Esophagus (tissue), 2 donors: ENCODE results near the gene ZNF804A. TPM values are rescaled to one million over a fixed set of nuclear protein-coding genes. Genes with fewer than 3 reads are reported as not detected.

Experiments used
- H3K27ac ChIP-seq, 2 donors: one replicate each; pipeline ENCODE4 v1.5.1; 2013; ENCODE audit warnings: low read depth in 2 of 2, mild to moderate bottlenecking in 2 of 2, inconsistent platforms in 1 of 2, low read length in 1 of 2, moderate library complexity in 1 of 2
- H3K27me3 ChIP-seq, 2 donors: one replicate each; pipeline ENCODE4 v1.6.1; 2013; ENCODE audit warnings: low read length in 2 of 2, control low read depth in 1 of 2, mild to moderate bottlenecking in 1 of 2; ENCODE audit not compliant: insufficient read depth in 2 of 2, control insufficient read depth in 1 of 2
- H3K36me3 ChIP-seq, 2 donors: one replicate each; pipeline ENCODE4 v1.6.1; 2013; ENCODE audit warnings: low read length in 1 of 2; ENCODE audit not compliant: control insufficient read depth in 2 of 2, insufficient read depth in 2 of 2
- H3K4me1 ChIP-seq, 2 donors: one replicate each; pipeline ENCODE4 v1.6.1; 2013; ENCODE audit warnings: low read length in 1 of 2; ENCODE audit not compliant: control insufficient read depth in 2 of 2, insufficient read depth in 2 of 2
- H3K4me3 ChIP-seq, 2 donors: one replicate each; pipeline ENCODE4 v1.5.1; 2013; ENCODE audit warnings: low read length in 2 of 2, mild to moderate bottlenecking in 2 of 2, low read depth in 1 of 2, moderate library complexity in 1 of 2
- H3K9me3 ChIP-seq, 2 donors: one replicate each; pipeline ENCODE4 v1.6.1; 2013; ENCODE audit warnings: mild to moderate bottlenecking in 2 of 2, low read depth in 1 of 2, low read length in 1 of 2, moderate library complexity in 1 of 2; ENCODE audit not compliant: control insufficient read depth in 2 of 2, insufficient read depth in 1 of 2
- WGBS, 2 donors: extraction: QIAGEN DNeasy Blood & Tissue Kit; methylation state at CpG; one replicate each; pipeline ENCODE4 v1.1.7; 2013; 5-methylcytosine and 5-hydroxymethylcytosine counted together
- polyA plus RNA-seq, 2 donors: library from polyadenylated mRNA; stranded (reverse); fragments of 200-250 nt; gene quantifications; one replicate each; pipeline ENCODE4 v1.2.3, GENCODE V29; 2013
- donor health status: healthy with polysubstance abuse.
- donor health status: Bipolar disorder and iron deficiency.

Gene ZNF804A
- polyA plus RNA-seq, 2 donors = 0.01 TPM; not detected in 1

GRCh38 chr2:184769686-184770085 lies 171.4 kb downstream of the ZNF804A start:
- Histone ChIP-seq H3K9me3 (no peaks in the 10 kb centered on the region), H3K27me3 (no peaks in the 10 kb centered on the region), H3K27ac (no peak overlapping the region), H3K4me1 (no peaks in the 10 kb centered on the region), H3K4me3 (no peak overlapping the region), H3K36me3 (no peaks in the 10 kb centered on the region)
- 57 to 71% methylated on average over 1 of the region's 1 CpG for WGBS, 2 donors

GRCh38 chr2:184779777-184780176 lies 181.4 kb downstream of the ZNF804A start:
- H3K27me3 ChIP-seq = no peaks in the 10 kb centered on the region
- WGBS, 2 donors = 81 to 88% methylated on average over 2 of the region's 2 CpGs

GRCh38 chr2:184780384-184780783 lies 182.1 kb downstream of the ZNF804A start:
- Histone ChIP-seq H3K36me3 (no peaks in the 10 kb centered on the region), H3K9me3 (no peaks in the 10 kb centered on the region), H3K4me1 (no peaks in the 10 kb centered on the region), H3K27me3 (no peaks in the 10 kb centered on the region), H3K27ac (no peak overlapping the region), H3K4me3 (no peak overlapping the region)
- WGBS, 2 donors = 37 to 58% methylated on average over 1 of the region's 1 CpG

More at GRCh38 chr2:184779777-184780176, 181.4 kb downstream of the ZNF804A start:
- Histone ChIP-seq H3K36me3 (no peaks in the 10 kb centered on the region), H3K4me3 (no peak overlapping the region), H3K4me1 (no peaks in the 10 kb centered on the region), H3K9me3 (no peaks in the 10 kb centered on the region), H3K27ac (no peak overlapping the region)

GRCh38 chr2:184780944-184781343 lies 182.6 kb downstream of the ZNF804A start:
- 65 to 67% methylated on average over 2 of the region's 2 CpGs for WGBS, 2 donors

GRCh38 chr2:184783576-184783975 lies 185.2 kb downstream of the ZNF804A start:
- no peaks in the 10 kb centered on the region for H3K27me3 ChIP-seq
- 58 to 59% methylated on average over 3 of the region's 3 CpGs for WGBS, 2 donors
- H3K36me3 ChIP-seq = no peaks in the 10 kb centered on the region
- H3K27ac ChIP-seq = no peak overlapping the region
- no peak overlapping the region for H3K4me3 ChIP-seq
- no peaks in the 10 kb centered on the region for H3K9me3 ChIP-seq
- H3K4me1 ChIP-seq = no peaks in the 10 kb centered on the region

More at GRCh38 chr2:184780944-184781343, 182.6 kb downstream of the ZNF804A start:
- Histone ChIP-seq H3K9me3 (no peaks in the 10 kb centered on the region), H3K4me1 (no peaks in the 10 kb centered on the region), H3K4me3 (no peak overlapping the region), H3K27ac (no peak overlapping the region), H3K27me3 (no peaks in the 10 kb centered on the region), H3K36me3 (no peaks in the 10 kb centered on the region)

GRCh38 chr2:184793176-184793575 lies 194.8 kb downstream of the ZNF804A start:
- no peaks in the 10 kb centered on the region for H3K4me1 ChIP-seq
- 91% methylated on average over 1 of the region's 1 CpG for WGBS, 2 donors
- no peaks in the 10 kb centered on the region for H3K9me3 ChIP-seq
- no peak overlapping the region for H3K4me3 ChIP-seq
- no peaks in the 10 kb centered on the region for H3K27me3 ChIP-seq
- no peaks in the 10 kb centered on the region for H3K36me3 ChIP-seq
- H3K27ac ChIP-seq = no peak overlapping the region

GRCh38 chr2:184799379-184799778 lies 201.1 kb downstream of the ZNF804A start:
- Histone ChIP-seq H3K27me3 (no peaks in the 10 kb centered on the region), H3K36me3 (no peaks in the 10 kb centered on the region), H3K4me1 (no peaks in the 10 kb centered on the region), H3K4me3 (no peak overlapping the region), H3K27ac (no peak overlapping the region), H3K9me3 (no peaks in the 10 kb centered on the region)
- 80 to 88% methylated on average over 4 of the region's 4 CpGs for WGBS, 2 donors

- H3K4me1 ChIP-seq = no peaks in the 10 kb centered on the region
- no peaks in the 10 kb centered on the region for H3K9me3 ChIP-seq
- no peak overlapping the region for H3K4me3 ChIP-seq
- 48 to 52% methylated on average over 3 of the region's 3 CpGs for WGBS, 2 donors
- no peaks in the 10 kb centered on the region for H3K27me3 ChIP-seq
- no peak overlapping the region for H3K27ac ChIP-seq
- H3K36me3 ChIP-seq = no peaks in the 10 kb centered on the region
Measured at GRCh38 chr2:184814421-184814820, 216.1 kb downstream of the ZNF804A start.

GRCh38 chr2:184815824-184816223 lies 217.5 kb downstream of the ZNF804A start:
- H3K27me3 ChIP-seq = no peaks in the 10 kb centered on the region
- H3K27ac ChIP-seq = no peak overlapping the region
- H3K4me3 ChIP-seq = no peak overlapping the region
- no peaks in the 10 kb centered on the region for H3K9me3 ChIP-seq
- WGBS, 2 donors = 44 to 47% methylated on average over 1 of the region's 1 CpG
- H3K36me3 ChIP-seq = no peaks in the 10 kb centered on the region
- no peaks in the 10 kb centered on the region for H3K4me1 ChIP-seq

- Histone ChIP-seq H3K4me3 (no peak overlapping the region), H3K27ac (no peak overlapping the region), H3K27me3 (no peaks in the 10 kb centered on the region), H3K9me3 (no peaks in the 10 kb centered on the region), H3K36me3 (no peaks in the 10 kb centered on the region), H3K4me1 (no peaks in the 10 kb centered on the region)
- WGBS, 2 donors = 44 to 48% methylated on average over 2 of the region's 2 CpGs
Measured at GRCh38 chr2:184824597-184824996, 226.3 kb downstream of the ZNF804A start.
